Spleen (tissue), 11 donors: Measurements from ENCODE around the gene KRT79. TPM values are rescaled to one million over a fixed set of nuclear protein-coding genes. Genes with fewer than 3 reads are reported as not detected.
A peak's percentile ranks its signal among the peaks of the same experiment; 100 is the strongest.

ENCODE experiments used
- DNase-seq: peaks from one replicate; pipeline ENCODE4 v3.0.0-alpha.2; 2020
- H3K27ac ChIP-seq, 8 donors: fragments of 200-600 bp; sonication (generic) in 7 of 8; 1 replicate in 4 of 8; 2 replicates in 4 of 8; pipeline versions ENCODE4 v1.5.0 to v1.8.0; 2016 to 2021; ENCODE audit warnings: inconsistent platforms in 4 of 8, mild to moderate bottlenecking in 4 of 8, moderate library complexity in 1 of 8
- H3K27me3 ChIP-seq, 7 donors: fragments of 200-600 bp; sonication (generic) in 6 of 7; replicated peaks in 1 of 7; 1 replicate in 4 of 7; 2 replicates in 3 of 7; pipeline versions ENCODE4 v1.5.0 to v1.8.0; 2016 to 2021; ENCODE audit warnings: inconsistent platforms in 3 of 7, mild to moderate bottlenecking in 1 of 7
- H3K36me3 ChIP-seq, 6 donors: fragments of 200-600 bp; sonication (generic) in 5 of 6; 1 replicate in 4 of 6; 2 replicates in 2 of 6; pipeline versions ENCODE4 v1.5.0 to v1.8.0; 2016 to 2021; ENCODE audit warnings: inconsistent platforms in 2 of 6
- H3K4me1 ChIP-seq, 6 donors: fragments of 200-600 bp; sonication (generic) in 5 of 6; 1 replicate in 3 of 6; 2 replicates in 3 of 6; pipeline versions ENCODE4 v1.5.0 to v1.8.0; 2016 to 2021; ENCODE audit warnings: inconsistent platforms in 3 of 6
- H3K4me3 ChIP-seq, 8 donors: fragments of 200-600 bp; sonication (generic) in 7 of 8; 1 replicate in 4 of 8; 2 replicates in 4 of 8; pipeline versions ENCODE4 v1.5.0 to v1.8.0; 2016 to 2021; ENCODE audit warnings: inconsistent platforms in 4 of 8, mild to moderate bottlenecking in 4 of 8, moderate library complexity in 2 of 8
- H3K9me3 ChIP-seq, 8 donors: fragments of 200-600 bp; sonication (generic) in 7 of 8; 1 replicate in 4 of 8; 2 replicates in 4 of 8; pipeline versions ENCODE4 v1.5.0 to v1.8.0; 2016 to 2021; ENCODE audit warnings: inconsistent platforms in 4 of 8
- CTCF ChIP-seq, 11 experiments: fragments of 200-600 bp in 7 of 11; fragments of 450-650 bp in 4 of 11; sonication (generic) in 4 of 11; IDR thresholded peaks in 8 of 11; conservative IDR thresholded peaks in 3 of 11; 1 replicate in 7 of 11; 2 replicates in 4 of 11; pipeline versions ENCODE4 v1.4.0 to v1.8.0; 2016 to 2021; ENCODE audit warnings: antibody characterized with exemption in 11 of 11, inconsistent platforms in 4 of 11, mild to moderate bottlenecking in 1 of 11
- POLR2A ChIP-seq, 3 donors: fragments of 450-650 bp; IDR thresholded peaks; one replicate each; pipeline ENCODE4 v1.5.1; 2017; ENCODE audit warnings: antibody characterized with exemption in 3 of 3, mild to moderate bottlenecking in 1 of 3
- POLR2AphosphoS5 ChIP-seq, 3 donors: sonication (generic); formaldehyde crosslinking; IDR thresholded peaks; one replicate each; pipeline ENCODE4 v1.5.1; 2017; ENCODE audit warnings: antibody characterized with exemption in 3 of 3
- WGBS, 5 donors: extraction: QIAGEN DNeasy Blood & Tissue Kit in 3 of 5; methylation state at CpG; one replicate each; pipeline versions ENCODE4 v1.1.5 to v1.1.7; 2013 to 2018; 5-methylcytosine and 5-hydroxymethylcytosine counted together
- intact Hi-C: fragments of 100-400 bp; cut with DNase I; formaldehyde crosslinking; loops from one replicate; pipeline ENCODE4 v1.15.0; 2023; ENCODE audit warnings: low total_unique reads
- polyA plus RNA-seq, 3 donors: library from polyadenylated mRNA; stranded (reverse); fragments of 200-250 nt; gene quantifications; one replicate each; pipeline ENCODE4 v1.2.1, GENCODE V29; 2013
- total RNA-seq, 7 donors: library from RNA; depleted of rRNA in 3 of 7; stranded (reverse); fragments of >200 nt in 3 of 7; fragmentation: NEBNext Ultra II Directional in 4 of 7; extraction: Animal tissue kit (Norgen Biotek cat#: 25700) in 4 of 7; gene quantifications; one replicate each; pipeline versions ENCODE4 v1.1.0 to v1.2.1, GENCODE V29; 2016 to 2021
- donor health status: healthy with polysubstance abuse.
- donor health status: DM: no; HTN: no; CAD: no; lungs with moderate emphysema.
- donor health status: DM: no; HTN: no; CAD: no.
- donor health status: Bipolar disorder and iron deficiency.
- donor health status: healthy.
- donor health status: DM: no; HTN: no; CAD: no.
- donor health status: DM: yes; HTN: yes; CAD: no.

KRT79 gene
- total and polyA plus RNA-seq, 10 donors: 0.15 to 0.37 (median 0.19) TPM; not detected in 7

DNA sequence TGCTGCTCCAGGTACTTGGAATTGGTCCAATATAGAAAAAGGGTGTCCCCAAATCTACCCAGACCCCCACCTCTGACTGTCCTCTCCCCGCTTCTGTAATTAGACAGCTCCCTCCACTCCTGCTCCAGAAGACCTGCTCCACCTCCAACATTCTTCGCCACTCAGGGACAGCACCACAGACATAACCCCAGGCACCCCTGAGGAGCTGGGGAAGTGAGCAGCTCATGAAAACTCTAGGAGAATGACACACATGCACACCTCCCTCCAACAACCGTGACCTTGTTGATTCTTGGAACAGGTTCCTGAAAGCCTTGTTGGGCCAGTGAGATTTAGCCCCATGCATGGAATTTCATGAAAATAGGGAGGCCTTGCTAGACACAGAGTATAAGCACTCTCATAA lies 28.4 kb downstream of the KRT79 start:
- H3K4me3 ChIP-seq: no peak overlapping the region
- no peaks in the 10 kb centered on the region for H3K4me1 ChIP-seq
- no peak overlapping the region for H3K27ac ChIP-seq
- TF ChIP-seq CTCF (IDR thresholded peaks at IDR 0.05 in 8 of 11, conservative IDR thresholded peaks at IDR 0.05 in 3 of 11): no peak
- intact Hi-C loops: no loop called here
- DNase-seq: peak; percentile 33
- peaks cover 0 to 7% (median 0%) of the 10 kb centered on the region in 7 donors for H3K27me3 ChIP-seq
- no peaks in the 10 kb centered on the region for H3K36me3 ChIP-seq
- H3K9me3 ChIP-seq: no peaks in the 10 kb centered on the region
- 71 to 94% (median 82%) methylated on average over 3 of the region's 3 CpGs for WGBS, 5 donors

GRCh38 chr12:52805000-52805399 lies 29.1 kb downstream of the KRT79 start:
- no peaks in the 10 kb centered on the region for H3K4me1 ChIP-seq
- H3K4me3 ChIP-seq: no peak overlapping the region
- H3K27ac ChIP-seq: no peak overlapping the region
- 29 to 64% (median 44%) methylated on average over 1 of the region's 1 CpG for WGBS, 5 donors
- H3K9me3 ChIP-seq: no peaks in the 10 kb centered on the region
- no peaks in the 10 kb centered on the region for H3K36me3 ChIP-seq
- DNase-seq: no peak
- TF ChIP-seq POLR2A (IDR thresholded peaks at IDR 0.05) (no peak), POLR2AphosphoS5 (IDR thresholded peaks at IDR 0.05) (no peak), CTCF (IDR thresholded peaks at IDR 0.05 in 8 of 11, conservative IDR thresholded peaks at IDR 0.05 in 3 of 11) (no peak)
- H3K27me3 ChIP-seq: peaks cover 0 to 7% (median 0%) of the 10 kb centered on the region in 7 donors
- intact Hi-C loops: no loop called here

DNA sequence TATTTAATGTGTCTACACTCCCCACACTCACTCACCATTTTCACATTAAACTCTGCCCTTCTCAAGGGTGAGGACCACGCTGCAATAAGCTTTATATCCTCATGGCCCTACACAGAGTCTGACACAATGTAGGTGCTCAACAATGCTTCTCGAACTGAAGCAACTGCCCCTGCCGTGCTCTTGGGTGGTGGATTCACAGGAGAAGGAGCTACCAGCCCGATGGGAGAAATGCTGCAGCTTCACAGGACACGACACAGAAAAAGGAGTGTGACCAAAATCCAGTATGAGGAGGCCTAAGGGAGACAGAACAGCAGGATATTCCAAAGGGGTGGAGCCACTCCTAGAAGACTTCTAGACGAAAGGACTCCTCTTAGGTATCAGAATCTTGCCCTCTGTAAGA lies 31.7 kb downstream of the KRT79 start:
- DNase-seq: peak; percentile 25
- H3K4me1 ChIP-seq: no peaks in the 10 kb centered on the region
- TF ChIP-seq POLR2AphosphoS5 (IDR thresholded peaks at IDR 0.05) (no peak), POLR2A (IDR thresholded peaks at IDR 0.05) (no peak), CTCF (IDR thresholded peaks at IDR 0.05 in 8 of 11, conservative IDR thresholded peaks at IDR 0.05 in 3 of 11) (no peak)
- no peaks in the 10 kb centered on the region for H3K9me3 ChIP-seq
- intact Hi-C loops: no loop called here
- H3K27me3 ChIP-seq: peaks cover 0 to 2% (median 0%) of the 10 kb centered on the region in 7 donors
- no peaks in the 10 kb centered on the region for H3K36me3 ChIP-seq
- no peak overlapping the region for H3K4me3 ChIP-seq
- 61 to 80% (median 66%) methylated on average over 6 of the region's 6 CpGs for WGBS, 5 donors
- no peak overlapping the region for H3K27ac ChIP-seq

GRCh38 chr12:52801773-52802172 lies 32.3 kb downstream of the KRT79 start:
- intact Hi-C loops: no loop called here
- Histone ChIP-seq H3K27ac (no peak overlapping the region), H3K9me3 (no peaks in the 10 kb centered on the region), H3K4me1 (no peaks in the 10 kb centered on the region), H3K27me3 (no peaks in the 10 kb centered on the region), H3K4me3 (no peak overlapping the region), H3K36me3 (no peaks in the 10 kb centered on the region)
- 57 to 76% (median 65%) methylated on average over 3 of the region's 3 CpGs for WGBS, 5 donors
- TF ChIP-seq POLR2AphosphoS5 (IDR thresholded peaks at IDR 0.05) (no peak), POLR2A (IDR thresholded peaks at IDR 0.05) (no peak), CTCF (IDR thresholded peaks at IDR 0.05 in 8 of 11, conservative IDR thresholded peaks at IDR 0.05 in 3 of 11) (no peak)
- peak; percentile 21 for DNase-seq
